Keratinocyte (primary cell): Measurements from ENCODE around the gene GSTT4.

Experiments
- EZH2 ChIP-seq: IDR thresholded peaks from one replicate; pipeline ENCODE4 v1.6.1; 2012; ENCODE audit warnings: inconsistent platforms, mild to moderate bottlenecking, low read length, moderate library complexity
- TF ChIP-seq, protein P1 (sequence below), 3 experiments: IDR thresholded peaks in 1 of 3; conservative IDR thresholded peaks in 1 of 3; optimal IDR thresholded peaks in 1 of 3; 2 replicates in 2 of 3; 3 replicates in 1 of 3; pipeline versions ENCODE3 to v1.5.1; 2011; ENCODE audit warnings: low read length in 3 of 3, mild to moderate bottlenecking in 3 of 3, moderate library complexity in 2 of 3, control low read depth in 1 of 3, inconsistent platforms in 1 of 3; ENCODE audit not compliant: insufficient read depth in 2 of 3; ENCODE audit errors: extremely low read depth in 1 of 3

DNA sequence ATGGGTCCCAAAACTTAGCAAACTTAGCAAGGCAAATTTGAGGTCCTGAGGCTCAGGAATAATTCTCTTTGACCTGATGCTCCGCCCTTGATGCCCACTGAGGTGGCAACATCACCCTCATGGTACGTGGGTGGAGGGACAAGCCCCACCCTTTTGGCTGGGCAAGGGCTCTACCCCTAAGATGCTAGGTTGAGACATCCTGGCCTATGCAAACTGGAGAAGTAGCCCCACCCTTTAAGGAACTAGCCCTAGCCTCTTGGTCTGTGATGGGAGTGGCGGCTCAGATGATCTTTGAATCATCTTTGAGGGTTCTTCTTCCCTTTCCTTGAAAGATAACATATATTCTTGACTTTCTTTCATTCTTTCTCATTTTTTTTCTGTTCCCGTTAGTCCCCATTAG lies 38.7 kb upstream of the GSTT4 start:
- TF ChIP-seq, protein P1, sequence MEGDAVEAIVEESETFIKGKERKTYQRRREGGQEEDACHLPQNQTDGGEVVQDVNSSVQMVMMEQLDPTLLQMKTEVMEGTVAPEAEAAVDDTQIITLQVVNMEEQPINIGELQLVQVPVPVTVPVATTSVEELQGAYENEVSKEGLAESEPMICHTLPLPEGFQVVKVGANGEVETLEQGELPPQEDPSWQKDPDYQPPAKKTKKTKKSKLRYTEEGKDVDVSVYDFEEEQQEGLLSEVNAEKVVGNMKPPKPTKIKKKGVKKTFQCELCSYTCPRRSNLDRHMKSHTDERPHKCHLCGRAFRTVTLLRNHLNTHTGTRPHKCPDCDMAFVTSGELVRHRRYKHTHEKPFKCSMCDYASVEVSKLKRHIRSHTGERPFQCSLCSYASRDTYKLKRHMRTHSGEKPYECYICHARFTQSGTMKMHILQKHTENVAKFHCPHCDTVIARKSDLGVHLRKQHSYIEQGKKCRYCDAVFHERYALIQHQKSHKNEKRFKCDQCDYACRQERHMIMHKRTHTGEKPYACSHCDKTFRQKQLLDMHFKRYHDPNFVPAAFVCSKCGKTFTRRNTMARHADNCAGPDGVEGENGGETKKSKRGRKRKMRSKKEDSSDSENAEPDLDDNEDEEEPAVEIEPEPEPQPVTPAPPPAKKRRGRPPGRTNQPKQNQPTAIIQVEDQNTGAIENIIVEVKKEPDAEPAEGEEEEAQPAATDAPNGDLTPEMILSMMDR (optimal IDR thresholded peaks at IDR 0.05 in 1 of 3, IDR thresholded peaks at IDR 0.05 in 1 of 3, conservative IDR thresholded peaks at IDR 0.05 in 1 of 3; ENCODE audit: extremely low read depth in 1 of 3, insufficient read depth in 2 of 3, low read length in 3 of 3) = no peak
- no peak for TF ChIP-seq EZH2
